Glomerular visceral epithelial cell (primary cell): ENCODE results near the gene ANGPTL2.

Experiments used
- DNase-seq: peaks from one replicate; pipeline ENCODE4 v3.0.0-alpha.2; 2016; ENCODE audit errors: extremely low spot score

ANGPTL2 gene

DNA sequence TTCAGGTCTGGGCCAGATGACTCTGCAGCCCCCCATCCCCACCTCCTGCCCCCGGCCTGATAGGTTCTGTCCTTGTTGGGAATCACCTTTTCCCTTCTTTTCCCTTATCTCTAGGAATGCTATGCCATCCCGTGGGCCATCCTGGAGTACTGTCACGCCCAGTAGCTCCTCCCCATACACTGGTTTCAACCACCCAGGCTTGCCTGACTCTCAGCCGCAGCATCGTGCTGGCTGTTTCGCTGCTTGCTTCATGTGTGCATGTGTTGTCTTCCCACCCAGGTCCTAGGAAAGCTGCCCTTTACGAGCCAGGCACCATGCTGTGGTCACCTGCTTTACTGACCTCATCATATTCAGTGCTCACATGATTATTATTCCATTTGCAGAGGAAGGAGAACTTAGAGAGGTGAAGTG lies 71.8 kb downstream of the ANGPTL2 start:
- no peak for DNase-seq

DNA sequence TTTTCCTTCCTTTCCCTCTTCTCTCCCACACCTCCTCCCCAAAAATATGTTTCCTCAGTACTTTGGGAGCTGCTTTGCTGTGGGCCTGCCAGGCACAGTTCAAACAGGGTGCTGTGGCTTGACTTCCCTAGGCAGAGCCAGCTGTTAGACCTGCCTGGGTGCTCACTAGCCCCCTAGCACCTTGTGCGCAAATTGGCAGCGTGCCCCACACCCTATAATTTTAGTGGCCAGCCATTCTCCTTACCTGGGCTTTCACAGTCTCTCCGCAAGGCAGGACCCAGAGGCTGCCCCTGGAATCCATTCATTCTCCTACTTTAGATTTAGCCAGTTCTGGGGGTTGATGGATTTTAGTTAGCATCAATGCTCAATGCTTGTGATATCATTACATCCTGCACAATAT lies 72.3 kb downstream of the ANGPTL2 start:
- DNase-seq = no peak

DNA sequence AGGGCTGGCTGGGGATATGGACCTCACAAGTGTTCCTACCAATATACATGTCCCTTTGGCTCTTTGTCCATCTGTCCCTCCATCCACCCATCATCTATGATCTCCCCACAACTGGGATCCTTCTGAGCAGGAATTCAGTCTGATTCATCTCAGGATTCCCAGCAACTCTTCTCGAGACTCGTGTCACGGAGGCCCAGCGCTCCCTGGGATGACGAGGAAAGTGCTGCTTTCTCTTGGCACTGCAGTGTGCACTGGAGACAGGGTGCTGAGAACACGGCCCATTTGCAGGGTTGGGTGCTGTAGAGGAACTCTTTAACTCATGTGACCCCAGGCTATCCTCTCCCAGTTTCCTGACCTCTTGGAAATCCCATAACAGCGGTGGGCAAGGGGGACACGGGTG lies 72.9 kb downstream of the ANGPTL2 start:
- DNase-seq = no peak

DNA sequence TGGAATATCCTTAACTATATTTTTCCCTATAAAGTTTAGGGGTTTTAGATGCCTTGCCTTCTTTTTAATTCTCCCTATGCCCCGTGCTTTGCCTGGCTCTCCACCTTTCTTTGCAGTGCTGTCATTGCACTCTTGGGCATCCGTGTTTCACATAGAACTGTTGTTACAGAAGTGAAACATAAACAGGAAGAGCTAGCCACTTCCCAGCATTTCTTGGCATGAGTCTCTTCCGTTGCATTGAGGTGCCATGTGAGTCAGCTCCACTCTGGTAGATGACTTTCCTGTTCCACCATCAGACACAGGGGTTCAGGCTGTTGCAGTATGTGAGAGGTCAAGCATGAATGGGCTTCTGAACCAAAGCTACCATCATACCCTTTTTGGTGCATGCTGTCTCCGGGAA lies 73.4 kb downstream of the ANGPTL2 start:
- DNase-seq = peak; percentile 62

DNA sequence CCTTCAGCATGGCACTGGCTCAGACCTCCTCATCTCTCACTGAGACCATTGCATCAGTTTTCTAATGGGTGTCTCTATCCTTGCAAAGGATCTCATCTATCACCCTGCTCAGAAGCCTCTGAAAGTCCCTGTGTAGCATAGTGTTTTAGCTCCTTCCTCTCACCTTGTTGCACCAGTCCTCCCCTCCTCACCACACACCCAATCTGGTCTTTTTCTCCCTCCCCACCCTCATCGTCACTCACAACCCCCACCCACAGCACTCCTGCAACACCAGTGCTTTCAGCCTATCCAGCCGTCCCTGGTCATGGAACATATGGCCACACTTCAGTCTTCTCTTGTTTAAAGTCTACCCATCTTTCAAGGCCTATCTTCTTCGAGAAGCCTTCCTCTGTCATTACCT lies 74.5 kb downstream of the ANGPTL2 start:
- no peak for DNase-seq

DNA sequence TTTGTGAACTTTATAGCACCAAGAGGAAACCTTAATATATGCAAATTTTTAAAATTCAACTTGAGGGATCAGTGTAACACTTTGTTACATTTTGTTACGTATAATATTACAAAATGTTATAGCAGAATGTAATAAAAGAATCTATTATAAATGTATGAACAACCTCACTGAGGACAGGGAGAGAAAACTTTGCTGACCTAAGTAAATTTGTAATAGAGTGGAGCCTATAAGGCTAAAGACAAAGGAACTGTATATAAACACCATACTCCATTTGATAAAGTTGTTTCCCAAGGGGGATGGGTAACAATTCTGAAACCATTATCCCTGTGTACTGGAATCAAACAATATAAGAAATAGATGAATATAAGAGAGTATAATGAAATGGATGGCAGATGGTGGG lies 77.3 kb downstream of the ANGPTL2 start:
- DNase-seq = no peak

DNA sequence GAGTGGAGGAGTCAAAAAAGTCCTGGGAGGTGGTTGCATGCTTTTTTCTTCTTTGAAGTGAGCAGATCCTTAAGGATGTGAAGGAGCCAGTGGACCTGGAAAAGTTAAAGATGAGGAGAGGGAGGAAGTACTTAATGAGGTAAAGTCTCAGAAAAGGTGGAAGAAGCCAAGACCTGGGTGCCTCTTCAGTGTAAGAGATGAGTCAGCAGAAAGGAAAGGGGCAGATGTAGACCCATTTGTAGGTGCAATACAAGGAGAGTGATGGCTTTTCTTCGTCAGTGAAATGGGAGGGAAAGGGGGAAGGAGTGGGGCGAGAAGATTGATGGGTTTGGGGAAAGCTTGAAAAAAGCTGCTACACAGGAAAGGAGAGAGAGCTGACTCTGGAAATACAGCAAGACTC lies 82.9 kb downstream of the ANGPTL2 start:
- no peak for DNase-seq

DNA sequence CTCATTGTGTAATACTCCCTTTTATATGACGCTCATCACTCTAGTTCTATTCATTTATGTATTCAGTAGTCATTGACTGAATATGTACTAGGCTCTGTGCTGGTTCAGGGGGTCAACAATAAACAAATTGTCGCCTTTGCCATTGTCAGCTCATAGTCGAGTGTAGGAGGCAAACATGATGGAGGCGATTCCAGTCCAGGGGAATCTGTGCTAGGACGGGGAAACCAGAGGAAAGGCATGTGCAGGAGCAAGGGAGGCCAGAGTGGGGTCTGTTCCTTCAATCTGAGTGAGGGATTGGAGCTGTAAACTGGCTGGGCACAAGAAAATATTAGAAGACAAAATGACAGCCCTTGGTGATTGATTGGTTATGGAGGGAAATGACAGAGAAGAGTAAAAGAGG lies 83.9 kb downstream of the ANGPTL2 start:
- DNase-seq = no peak
